K562 (cell line): ENCODE results near the gene LASP1. TPM values are rescaled to one million over a fixed set of nuclear protein-coding genes. Genes with fewer than 3 reads are reported as not detected.

Experiments
- BMI1 ChIP-seq: fragments of 150-350 bp; IDR thresholded peaks from 2 replicates; pipeline ENCODE4 v1.6.1; 2014; ENCODE audit warnings: low read length
- CEBPB ChIP-seq: fragments of 450-650 bp; IDR thresholded peaks from 2 replicates; pipeline ENCODE4 v1.6.1; 2016; ENCODE audit warnings: missing genetic modification characterization, missing compliant biosample characterization
- CHCHD3 ChIP-seq: fragments of 250-450 bp; sonication (Bioruptor Pico); IDR thresholded peaks from 2 replicates; pipeline ENCODE4 v2.1.2; 2022; ENCODE audit warnings: mild to moderate bottlenecking
- CREM ChIP-seq: IDR thresholded peaks from 2 replicates; pipeline ENCODE4 v1.6.1; 2014; ENCODE audit warnings: antibody characterized with exemption, low read depth
- CTCF ChIP-seq, 3 experiments: IDR thresholded peaks in 2 of 3; conservative IDR thresholded peaks in 1 of 3; 2 replicates each; pipeline ENCODE4 v1.5.1; 2011 to 2012; ENCODE audit warnings: low read length in 3 of 3, mild to moderate bottlenecking in 3 of 3, control low read depth in 2 of 3, improper control_type of control experiment in 1 of 3, inconsistent platforms in 1 of 3, low read depth in 1 of 3, mixed read lengths in 1 of 3, moderate library complexity in 1 of 3; ENCODE audit not compliant: insufficient read depth in 2 of 3
- FOXP4 ChIP-seq: sonication (generic); formaldehyde crosslinking; IDR thresholded peaks from 2 replicates; pipeline ENCODE4 v1.8.0; 2022; ENCODE audit warnings: mild to moderate bottlenecking, missing genetic modification reagents, borderline replicate concordance
- HES1 ChIP-seq: fragments of 450-650 bp; IDR thresholded peaks from 2 replicates; pipeline ENCODE4 v1.6.1; 2016; ENCODE audit warnings: low read depth, mild to moderate bottlenecking, moderate library complexity
- MBD2 ChIP-seq: sonication (generic); IDR thresholded peaks from 2 replicates; pipeline ENCODE4 v1.6.1; 2016; ENCODE audit warnings: low read depth, borderline replicate concordance
- MITF ChIP-seq: IDR thresholded peaks from 2 replicates; pipeline ENCODE4 v1.6.1; 2014; ENCODE audit warnings: antibody characterized with exemption
- MYNN ChIP-seq, 2 experiments: sonication (generic); formaldehyde crosslinking in 1 of 2; IDR thresholded peaks; 2 replicates each; pipeline versions ENCODE4 v1.5.0 to v1.6.1; 2016 to 2020; ENCODE audit warnings: antibody characterized with exemption in 1 of 2, missing genetic modification reagents in 1 of 2
- RB1 ChIP-seq: fragments of 450-650 bp; IDR thresholded peaks from 2 replicates; pipeline ENCODE4 v1.6.1; 2017; ENCODE audit warnings: low read depth, mild to moderate bottlenecking
- SAFB ChIP-seq: fragments of 200-400 bp; formaldehyde crosslinking; IDR thresholded peaks from 2 replicates; pipeline ENCODE4 v1.6.1; 2017; ENCODE audit warnings: low read depth, low read length, borderline replicate concordance
- XRCC5 ChIP-seq: fragments of 200-400 bp; formaldehyde crosslinking; IDR thresholded peaks from 2 replicates; pipeline ENCODE4 v1.6.1; 2017; ENCODE audit warnings: low read depth, mild to moderate bottlenecking, low read length
- ZBTB34 ChIP-seq: fragments of 250-450 bp; sonication (Bioruptor Pico); IDR thresholded peaks from 2 replicates; pipeline ENCODE4 v1.8.0; 2021; ENCODE audit warnings: mild to moderate bottlenecking, moderate library complexity
- ZNF146 ChIP-seq: IDR thresholded peaks from one replicate; pipeline ENCODE4 v1.6.1; 2018; ENCODE audit warnings: missing compliant biosample characterization; ENCODE audit not compliant: unreplicated experiment
- ZNF212 ChIP-seq: fragments of 450-650 bp; formaldehyde crosslinking; IDR thresholded peaks from 2 replicates; pipeline ENCODE4 v1.4.0; 2020; ENCODE audit warnings: mild to moderate bottlenecking
- ZNF277 ChIP-seq: fragments of 250-450 bp; sonication (Bioruptor Pico); IDR thresholded peaks from 2 replicates; pipeline ENCODE4 v1.8.0; 2022; ENCODE audit warnings: inconsistent platforms, mild to moderate bottlenecking, moderate library complexity, borderline replicate concordance
- polyA plus RNA-seq, 8 experiments: library from polyadenylated mRNA; depleted of rRNA in 4 of 8; stranded (reverse) in 5 of 8; unstranded in 3 of 8; fragments of >200 nt; fragmentation: Nextera tagmentation in 2 of 8; fragmentation: Illumina TruSeq in 1 of 8; extraction: Ambion mirVana in 2 of 8; extraction: Trizol in 1 of 8; gene quantifications; 2 replicates each; pipeline versions ENCODE4 v1.2.1 to v1.2.3, GENCODE V29; 2011 to 2014; ENCODE audit warnings: inconsistent platforms in 1 of 8, missing spikeins in 1 of 8
- total RNA-seq, 7 experiments: library from RNA; depleted of rRNA in 6 of 7; stranded (reverse); fragments of >200 nt in 6 of 7; fragmentation: Illumina TruSeq in 2 of 7; extraction: Trizol in 2 of 7; gene quantifications; 2 replicates each; pipeline versions ENCODE4 v1.2.1 to v1.2.3, GENCODE V29; 2011 to 2021; ENCODE audit warnings: low replicate concordance in 1 of 7

LASP1 gene
- total and polyA plus RNA-seq, 9 of the 15 experiments (the other 6 are each of a cell fraction or from before 2014, with no cell fraction given), result 23.0 to 125 (median 55.3) TPM

GRCh38 chr17:38926293-38927070, 56.6 kb downstream of the LASP1 start (continued):
- TF ChIP-seq MITF (no peak), RB1 (no peak), CHCHD3 (CRISPR knock-in tag) (no peak), CTCF (IDR thresholded peaks at IDR 0.05 in 2 of 3, conservative IDR thresholded peaks at IDR 0.05 in 1 of 3; ENCODE audit: insufficient read depth in 2 of 3, low read depth in 1 of 3, low read length in 3 of 3) (no peak), ZNF212 (CRISPR knock-in tag) (no peak), HES1 (peak; percentile 76), CEBPB (tag) (peak; percentile 81), ZNF277 (no peak), MBD2 (no peak), MYNN (IDR thresholded peaks at IDR 0.05) (no peak), MYNN (CRISPR knock-in tag; IDR thresholded peaks at IDR 0.05) (no peak), CREM (0 out of 2 replicates have a peak, but pooled peaks have one; percentile 32), XRCC5 (no peak), BMI1 (no peak), ZBTB34 (no peak), FOXP4 (no peak), SAFB (no peak), ZNF146 (no peak)
